ENCODE data around the gene SCD. TPM values are rescaled to one million over a fixed set of nuclear protein-coding genes. Genes with fewer than 3 reads are reported as not detected.
"Not testable (repeated sequence)": the region's sequence is repeated elsewhere in the genome, so short reads cannot be mapped to it uniquely, and the experiment has no call there.

SCD gene
- total and polyA plus RNA-seq, 3 donors from 2014 or later: 121 to 196 (median 147) TPM

DNA sequence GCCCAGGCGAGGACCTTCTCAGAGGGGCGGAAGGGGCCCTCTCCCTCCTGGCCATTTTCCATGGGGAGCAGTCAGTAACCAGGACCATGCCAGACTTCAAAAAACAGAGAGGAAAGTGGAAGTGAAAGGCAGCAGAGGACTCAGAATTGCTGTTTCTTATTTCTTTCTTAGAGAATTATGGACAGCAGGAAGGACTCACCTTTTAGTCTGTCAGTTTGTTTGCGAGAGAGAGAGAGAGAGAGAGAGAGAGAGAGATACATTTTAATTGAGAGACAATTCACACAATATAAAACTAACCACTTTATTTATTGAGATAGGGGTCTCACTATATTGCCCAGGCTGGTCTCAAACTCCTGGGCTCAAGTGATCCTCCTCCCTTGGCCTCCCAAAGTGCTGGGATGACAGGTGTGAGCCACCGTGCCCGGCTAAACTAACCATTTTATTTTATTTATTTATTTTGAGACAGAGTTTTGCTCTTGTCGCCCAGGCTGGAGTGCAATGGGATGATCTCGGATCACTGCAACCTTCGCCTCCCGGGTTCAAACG lies 24.5 kb downstream of the SCD start:
- no peaks in the 10 kb centered on the region for H3K9me3 ChIP-seq
- H3K27me3 ChIP-seq: no peaks in the 10 kb centered on the region
- peak overlapping the region; percentile 21 to 48 for H3K27ac ChIP-seq
- no peaks in the 10 kb centered on the region for H3K36me3 ChIP-seq (ENCODE audit: low read depth, missing control alignments)
- H3K4me1 ChIP-seq: peaks cover 22% of the 10 kb centered on the region
- intact Hi-C loops (cut with DNase I; ENCODE audit: low total_unique reads): no loop called here
- no peak for DNase-seq
- TF ChIP-seq, protein P1, sequence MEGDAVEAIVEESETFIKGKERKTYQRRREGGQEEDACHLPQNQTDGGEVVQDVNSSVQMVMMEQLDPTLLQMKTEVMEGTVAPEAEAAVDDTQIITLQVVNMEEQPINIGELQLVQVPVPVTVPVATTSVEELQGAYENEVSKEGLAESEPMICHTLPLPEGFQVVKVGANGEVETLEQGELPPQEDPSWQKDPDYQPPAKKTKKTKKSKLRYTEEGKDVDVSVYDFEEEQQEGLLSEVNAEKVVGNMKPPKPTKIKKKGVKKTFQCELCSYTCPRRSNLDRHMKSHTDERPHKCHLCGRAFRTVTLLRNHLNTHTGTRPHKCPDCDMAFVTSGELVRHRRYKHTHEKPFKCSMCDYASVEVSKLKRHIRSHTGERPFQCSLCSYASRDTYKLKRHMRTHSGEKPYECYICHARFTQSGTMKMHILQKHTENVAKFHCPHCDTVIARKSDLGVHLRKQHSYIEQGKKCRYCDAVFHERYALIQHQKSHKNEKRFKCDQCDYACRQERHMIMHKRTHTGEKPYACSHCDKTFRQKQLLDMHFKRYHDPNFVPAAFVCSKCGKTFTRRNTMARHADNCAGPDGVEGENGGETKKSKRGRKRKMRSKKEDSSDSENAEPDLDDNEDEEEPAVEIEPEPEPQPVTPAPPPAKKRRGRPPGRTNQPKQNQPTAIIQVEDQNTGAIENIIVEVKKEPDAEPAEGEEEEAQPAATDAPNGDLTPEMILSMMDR (IDR thresholded peaks at IDR 0.05): no peak
- TF ChIP-seq POLR2A (IDR thresholded peaks at IDR 0.05): no peak
- H3K4me3 ChIP-seq: no peak overlapping the region
- WGBS, 2 donors: 83 to 92% methylated on average over 10 of the region's 10 CpGs

DNA sequence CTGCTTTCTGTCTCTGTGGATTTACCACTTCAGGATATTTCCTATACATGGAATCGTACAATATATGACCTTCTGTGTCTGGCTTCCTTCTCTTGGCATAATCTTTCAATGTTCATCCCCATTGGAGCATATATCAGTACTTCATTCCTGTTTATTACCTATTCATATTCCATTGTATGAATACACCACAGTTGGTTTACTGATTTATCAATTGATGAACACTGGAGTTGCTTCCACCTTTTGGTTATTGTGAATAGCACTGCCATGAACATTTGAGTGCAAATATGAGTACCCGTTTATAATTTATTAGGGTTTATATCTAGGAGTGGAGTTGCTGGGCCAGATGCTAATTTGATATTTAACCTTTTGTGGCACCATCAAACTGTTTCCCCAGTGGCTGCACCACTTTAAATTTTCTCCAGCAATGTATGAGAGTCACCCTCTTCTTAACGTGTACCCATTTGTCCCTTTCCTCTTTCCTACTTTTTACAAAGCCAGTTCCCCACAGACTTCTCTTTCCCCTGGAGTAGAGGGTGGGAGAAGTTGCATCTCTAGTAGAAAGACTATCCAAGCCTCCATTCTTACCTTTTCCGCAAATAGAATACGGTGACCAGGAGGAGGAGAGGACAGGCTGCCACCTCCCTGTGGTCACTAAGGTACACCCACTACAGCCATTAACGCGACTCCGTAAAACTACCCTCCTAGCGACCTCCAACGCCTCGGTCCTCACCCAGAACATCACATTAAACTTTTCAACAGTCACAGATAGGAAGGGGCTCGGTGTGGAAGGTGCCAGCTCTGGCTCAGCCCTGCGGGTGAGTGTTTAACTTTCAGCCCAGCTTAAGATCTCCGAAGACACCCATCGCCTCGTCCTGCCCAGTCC lies 25.6 kb downstream of the SCD start:
- TF ChIP-seq, protein P1 (IDR thresholded peaks at IDR 0.05): no peak
- TF ChIP-seq POLR2A (IDR thresholded peaks at IDR 0.05): no peak
- no peaks in the 10 kb centered on the region for H3K9me3 ChIP-seq
- no peaks in the 10 kb centered on the region for H3K36me3 ChIP-seq (ENCODE audit: low read depth, missing control alignments)
- intact Hi-C loops (cut with DNase I; ENCODE audit: low total_unique reads): no loop called here
- no peaks in the 10 kb centered on the region for H3K27me3 ChIP-seq
- H3K4me3 ChIP-seq: peak overlapping the region; percentile 58 to 70
- WGBS, 2 donors: 14 to 19% methylated on average over 12 to 16 of the region's 16 CpGs
- H3K27ac ChIP-seq: peak overlapping the region; percentile 90 to 93
- H3K4me1 ChIP-seq: peaks cover 22% of the 10 kb centered on the region
- no peak for DNase-seq

DNA sequence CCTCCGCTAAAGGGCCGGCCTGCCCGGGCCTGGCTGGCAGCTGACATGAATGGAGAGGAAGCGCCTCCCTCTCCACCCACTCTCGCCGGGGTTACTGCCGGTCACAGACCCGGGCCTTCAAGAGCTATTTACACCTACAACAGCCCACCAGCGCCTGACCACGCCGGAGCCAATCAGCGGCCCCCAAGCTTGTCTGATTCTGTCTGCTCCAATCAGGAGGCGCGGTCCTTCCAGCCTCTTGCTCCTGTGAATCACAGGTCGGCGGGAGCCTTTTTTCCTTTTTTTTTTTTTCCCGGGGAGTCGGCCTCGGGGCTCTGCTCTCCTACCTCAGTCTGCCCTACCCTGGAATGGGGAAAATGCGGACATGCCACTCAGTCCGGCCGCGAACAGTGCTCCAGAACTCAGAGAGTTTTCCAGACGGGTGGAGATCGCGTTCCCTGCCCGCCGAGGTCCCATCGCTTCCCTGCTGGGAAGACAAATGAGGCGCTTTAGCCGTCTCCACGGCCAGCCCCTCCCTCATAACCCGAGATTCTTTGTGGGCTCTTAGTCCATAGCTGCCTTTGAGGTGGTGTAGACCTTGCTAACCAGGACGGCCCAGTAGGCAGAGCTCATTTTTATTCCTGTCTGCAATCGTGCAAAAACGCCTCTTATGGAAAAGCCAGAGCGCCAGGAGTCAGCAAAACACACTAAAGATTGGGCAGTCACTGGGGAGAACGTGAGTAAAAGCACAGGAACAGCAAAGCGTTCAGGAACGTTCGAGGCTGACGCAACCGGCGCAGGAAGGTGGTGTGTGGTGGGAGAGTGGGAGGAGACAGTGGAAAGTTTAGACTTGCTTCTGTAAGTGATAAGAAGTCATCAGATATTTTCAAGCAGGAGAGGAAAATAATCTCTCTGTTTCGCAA lies 26.5 kb downstream of the SCD start:
- no peaks in the 10 kb centered on the region for H3K9me3 ChIP-seq
- DNase-seq: peak; percentile 100
- peaks cover 22% of the 10 kb centered on the region for H3K4me1 ChIP-seq
- no peaks in the 10 kb centered on the region for H3K36me3 ChIP-seq (ENCODE audit: low read depth, missing control alignments)
- peak; percentile 8 for TF ChIP-seq POLR2A (IDR thresholded peaks at IDR 0.05)
- TF ChIP-seq, protein P1 (IDR thresholded peaks at IDR 0.05): no peak
- H3K27me3 ChIP-seq: no peaks in the 10 kb centered on the region
- H3K27ac ChIP-seq: peak overlapping the region; percentile 90 to 93
- H3K4me3 ChIP-seq: peak overlapping the region; percentile 58 to 70
- 0% methylated on average over 44 to 45 of the region's 45 CpGs for WGBS, 2 donors
- intact Hi-C loops (cut with DNase I; ENCODE audit: low total_unique reads): no loop called here

DNA sequence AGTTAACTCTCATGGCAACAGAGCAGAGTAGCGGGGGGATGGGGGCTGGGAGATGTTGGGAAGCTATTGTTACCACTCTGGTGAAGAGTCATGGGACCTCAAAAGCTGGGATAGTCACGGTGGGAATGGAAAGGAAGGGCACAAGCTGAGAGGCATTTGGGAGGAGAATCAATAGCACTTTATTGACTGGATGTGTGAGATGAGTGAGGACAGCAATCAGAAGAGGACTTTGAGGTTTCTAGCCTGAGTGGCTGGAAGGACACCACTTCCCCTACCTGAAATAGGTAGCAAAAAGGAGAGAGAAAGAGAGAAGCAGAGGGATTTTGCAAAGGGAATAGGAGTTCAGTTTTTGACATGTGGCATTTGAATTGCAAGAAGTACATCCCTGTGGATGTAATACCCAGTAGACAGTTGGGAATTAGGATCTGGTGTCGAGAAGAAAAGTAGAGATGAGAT lies 27.2 kb downstream of the SCD start:
- H3K4me3 ChIP-seq: peak overlapping the region; percentile 58 to 70
- no peaks in the 10 kb centered on the region for H3K9me3 ChIP-seq
- 10 to 12% methylated on average over 3 of the region's 3 CpGs for WGBS, 2 donors
- H3K27ac ChIP-seq: peak overlapping the region; percentile 90 to 93
- TF ChIP-seq, protein P1 (IDR thresholded peaks at IDR 0.05): no peak
- TF ChIP-seq POLR2A (IDR thresholded peaks at IDR 0.05): no peak
- no peak for DNase-seq
- intact Hi-C loops (cut with DNase I; ENCODE audit: low total_unique reads): no loop called here
- peaks cover 22% of the 10 kb centered on the region for H3K4me1 ChIP-seq
- no peaks in the 10 kb centered on the region for H3K27me3 ChIP-seq
- H3K36me3 ChIP-seq (ENCODE audit: low read depth, missing control alignments): no peaks in the 10 kb centered on the region

DNA sequence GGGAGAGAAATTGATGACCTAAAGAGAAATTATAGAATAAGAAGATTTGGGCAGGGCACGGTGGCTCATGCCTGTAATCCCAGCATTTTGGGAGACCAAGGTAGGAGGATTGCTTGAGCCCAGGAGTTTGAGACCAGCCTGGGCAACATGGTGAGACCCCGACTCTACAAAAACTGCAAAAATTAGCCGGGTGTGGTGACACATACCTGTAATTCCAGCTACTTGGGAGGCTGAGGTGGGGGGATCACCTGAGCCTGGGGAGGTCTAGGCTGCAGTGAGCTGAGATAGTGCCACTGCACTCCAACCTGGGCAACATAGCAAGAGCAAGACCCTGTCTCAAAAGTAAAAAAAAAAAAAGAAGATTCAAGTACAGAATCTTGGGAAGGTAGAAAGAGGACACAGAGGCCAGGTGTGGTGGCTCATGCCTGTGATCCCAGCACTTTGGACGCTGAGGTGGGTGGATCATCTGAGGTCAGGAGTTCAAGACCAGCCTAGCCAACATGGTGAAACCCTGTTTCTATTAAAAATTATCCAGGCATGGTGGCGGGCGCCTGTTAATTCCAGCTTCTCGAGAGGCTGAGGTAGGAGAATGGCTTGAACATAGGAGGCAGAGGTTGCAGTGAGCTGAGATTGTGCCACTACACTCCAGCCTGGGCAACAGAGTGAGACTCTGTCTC lies 27.8 kb downstream of the SCD start:
- H3K9me3 ChIP-seq; H3K36me3 ChIP-seq (ENCODE audit: low read depth, missing control alignments); intact Hi-C loops (cut with DNase I; ENCODE audit: low total_unique reads); DNase-seq; H3K27me3 ChIP-seq: not testable (repeated sequence)
- peak overlapping the region; percentile 90 to 93 for H3K27ac ChIP-seq
- H3K4me1 ChIP-seq: peaks cover 22% of the 10 kb centered on the region
- WGBS, 2 donors: 71 to 73% methylated on average over 7 of the region's 7 CpGs
- H3K4me3 ChIP-seq: peak overlapping the region in 1 of 2 donors; percentile 70

DNA sequence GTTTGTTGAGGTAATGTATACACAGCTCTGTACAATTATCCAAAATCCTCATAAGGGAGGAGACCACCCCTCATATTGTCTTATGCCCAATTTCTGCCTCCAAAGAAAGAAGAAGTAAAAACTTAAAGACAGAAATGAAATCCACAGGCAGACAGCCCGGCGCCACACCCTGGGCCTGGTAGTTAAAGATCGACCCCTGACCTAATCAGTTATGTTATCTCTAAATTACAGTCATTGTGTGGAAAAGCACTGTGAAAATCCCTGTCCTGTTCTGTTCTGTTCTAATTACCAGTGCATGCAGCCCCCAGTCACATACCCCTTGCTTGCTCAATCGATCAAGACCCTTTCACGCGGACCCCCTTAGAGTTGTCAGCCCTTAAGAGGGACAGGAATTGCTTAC lies 29.6 kb downstream of the SCD start:
- 83 to 95% methylated on average over 6 of the region's 6 CpGs for WGBS, 2 donors
- H3K36me3 ChIP-seq (ENCODE audit: low read depth, missing control alignments); H3K27ac ChIP-seq; H3K9me3 ChIP-seq; DNase-seq; intact Hi-C loops (cut with DNase I; ENCODE audit: low total_unique reads); H3K4me3 ChIP-seq; H3K27me3 ChIP-seq: not testable (repeated sequence)
- H3K4me1 ChIP-seq: peaks cover 17% of the 10 kb centered on the region

All from testis (tissue), 3 donors.